Mesenteric fat pad (tissue), 1 donor: Measurements from ENCODE around the gene RABGAP1L. TPM values are rescaled to one million over a fixed set of nuclear protein-coding genes. Genes with fewer than 3 reads are reported as not detected.
"Not testable (repeated sequence)": the region's sequence is repeated elsewhere in the genome, so short reads cannot be mapped to it uniquely, and the experiment has no call there.

ENCODE experiments used
- DNase-seq: peaks from one replicate; pipeline ENCODE4 v3.0.0-alpha.2; 2020; ENCODE audit warnings: low spot score
- total RNA-seq: library from RNA; stranded (reverse); fragmentation: NEBNext Ultra II Directional; extraction: Animal tissue kit (Norgen Biotek cat#: 25700); gene quantifications from one replicate; pipeline ENCODE4 v1.2.1, GENCODE V29; 2021
- donor health status: DM: yes; HTN: yes; CAD: no.

The RABGAP1L gene
- total RNA-seq, 1 donor from 2014 or later, result 38.0 TPM

- DNase-seq, result no peak
These were observed 493.4 kb downstream of the RABGAP1L start for GRCh38 chr1:174652569-174653280.

DNA sequence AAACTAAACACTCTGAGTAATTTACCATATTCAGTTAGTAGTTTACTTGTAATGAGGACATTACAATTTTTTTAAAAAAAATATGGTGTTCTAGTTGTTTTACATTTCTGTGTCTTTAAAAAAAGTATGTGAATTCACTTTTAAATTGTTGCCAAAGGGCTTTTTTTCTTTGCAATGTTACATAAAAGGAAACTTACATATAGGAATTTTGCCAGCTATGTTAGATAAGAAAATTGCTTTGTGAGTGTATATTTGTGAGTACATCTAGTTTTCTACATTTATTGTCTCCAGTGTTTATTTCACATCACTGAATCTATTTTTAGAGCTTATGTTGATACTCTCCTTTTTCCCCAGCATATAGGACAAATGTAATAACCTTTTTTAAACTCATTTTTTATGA is 495.2 kb downstream of the RABGAP1L start:
- DNase-seq, result no peak

DNA sequence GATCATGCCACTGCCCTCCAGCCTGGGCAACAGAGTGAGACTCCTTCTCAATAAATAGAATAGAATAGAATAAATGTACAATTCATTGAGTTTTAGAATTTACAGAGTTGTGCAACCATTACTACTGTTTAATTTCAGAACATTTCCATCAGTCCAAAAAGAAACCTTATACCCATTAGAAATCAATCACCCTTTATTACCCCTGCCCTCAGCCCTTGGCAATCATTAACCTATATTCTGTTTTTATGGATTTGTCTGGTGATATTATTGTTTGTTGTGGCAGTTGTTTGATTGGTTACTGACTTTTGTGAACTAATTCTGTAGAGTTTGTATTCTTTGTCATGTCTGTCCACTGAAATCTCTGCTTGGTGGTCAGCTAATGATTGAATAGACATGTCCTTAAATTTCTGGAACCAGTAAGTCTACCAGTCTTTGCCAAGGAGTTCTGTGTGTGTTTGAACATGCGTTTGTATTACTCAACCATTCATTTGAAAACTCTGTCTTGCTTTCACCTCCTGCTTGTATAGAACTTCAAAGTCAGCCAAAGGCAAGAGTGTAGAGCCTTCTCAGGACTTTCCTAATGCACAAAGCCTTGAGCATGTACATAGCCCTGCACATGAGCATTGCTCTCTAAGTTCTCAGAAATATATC is 497.2 kb downstream of the RABGAP1L start:
- DNase-seq, result no peak

GRCh38 chr1:174657411-174657810 is 498.1 kb downstream of the RABGAP1L start:
- DNase-seq, result no peak

- no peak for DNase-seq
These were observed 498.6 kb downstream of the RABGAP1L start for GRCh38 chr1:174657893-174658292.

- no peak for DNase-seq
These were observed 500.5 kb downstream of the RABGAP1L start for GRCh38 chr1:174659823-174660222.

GRCh38 chr1:174660476-174660875 is 501.2 kb downstream of the RABGAP1L start:
- DNase-seq, result no peak

GRCh38 chr1:174663358-174663757 is 504.0 kb downstream of the RABGAP1L start:
- DNase-seq, result no peak

DNA sequence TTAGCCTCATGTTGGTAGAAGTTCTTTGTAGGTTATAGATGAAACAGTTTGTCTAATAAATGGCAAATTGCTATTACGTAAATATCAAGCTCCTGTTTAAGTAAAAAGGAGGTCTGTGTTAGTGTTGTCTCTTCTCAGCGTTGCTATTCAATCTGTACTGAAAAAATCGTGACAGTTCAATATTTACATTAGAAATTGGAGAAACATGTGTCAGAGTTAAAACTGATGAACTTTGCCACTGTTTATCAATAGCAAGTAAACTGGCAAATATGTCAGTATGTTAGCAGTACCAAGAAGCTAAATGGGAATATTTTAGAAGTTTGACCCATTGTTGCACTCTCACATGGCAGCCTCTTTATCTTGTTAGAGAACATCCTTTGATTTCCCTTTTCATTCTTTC is 506.9 kb downstream of the RABGAP1L start:
- DNase-seq, result no peak

DNA sequence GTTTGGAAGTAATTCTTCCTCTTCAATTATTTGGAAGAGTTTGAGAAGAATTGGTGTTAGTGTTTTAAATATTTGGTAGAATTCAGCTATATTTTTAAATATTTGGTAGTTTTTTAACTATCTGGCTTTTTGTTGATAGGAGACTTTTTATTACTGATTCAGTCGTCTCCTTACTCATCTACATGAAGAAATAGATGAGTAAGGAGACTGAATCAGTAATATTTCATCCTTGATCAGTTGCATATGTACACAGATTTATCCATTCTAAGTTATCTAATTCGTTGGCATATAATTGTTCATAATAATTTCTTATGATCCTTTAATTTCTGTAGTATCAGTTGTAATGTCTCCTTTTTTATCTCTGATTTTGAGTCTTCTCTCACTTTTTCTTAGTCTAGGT is 512.5 kb downstream of the RABGAP1L start:
- DNase-seq, result no peak

GRCh38 chr1:174676856-174677255 is 517.5 kb downstream of the RABGAP1L start:
- DNase-seq, result no peak

DNA sequence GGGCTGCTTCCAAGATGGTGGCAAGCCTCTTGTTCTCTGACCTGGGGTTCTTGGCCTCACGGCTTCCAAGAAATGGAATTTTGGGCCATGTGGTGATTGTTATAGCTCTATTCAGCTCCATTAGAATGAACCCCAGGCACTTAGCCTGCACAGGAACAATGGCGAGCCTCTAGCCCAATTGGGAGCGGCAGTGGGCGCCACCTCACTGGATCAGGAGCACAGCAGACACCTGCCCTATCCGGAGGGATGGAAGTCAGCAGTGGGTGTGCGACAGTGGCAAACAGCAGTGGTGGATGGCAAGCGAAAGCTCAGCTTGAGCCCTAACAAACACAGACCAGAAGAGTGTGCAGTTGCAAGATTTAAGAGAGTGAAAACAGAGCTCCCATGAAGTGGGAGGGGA is 519.3 kb downstream of the RABGAP1L start:
- DNase-seq, result no peak

GRCh38 chr1:174680101-174680500 is 520.8 kb downstream of the RABGAP1L start:
- no peak for DNase-seq

GRCh38 chr1:174682419-174683008 is 523.2 kb downstream of the RABGAP1L start:
- no peak for DNase-seq

GRCh38 chr1:174686213-174686612 is 526.9 kb downstream of the RABGAP1L start:
- no peak for DNase-seq

- no peak for DNase-seq
These were observed 530.2 kb downstream of the RABGAP1L start for GRCh38 chr1:174689524-174689923.

DNA sequence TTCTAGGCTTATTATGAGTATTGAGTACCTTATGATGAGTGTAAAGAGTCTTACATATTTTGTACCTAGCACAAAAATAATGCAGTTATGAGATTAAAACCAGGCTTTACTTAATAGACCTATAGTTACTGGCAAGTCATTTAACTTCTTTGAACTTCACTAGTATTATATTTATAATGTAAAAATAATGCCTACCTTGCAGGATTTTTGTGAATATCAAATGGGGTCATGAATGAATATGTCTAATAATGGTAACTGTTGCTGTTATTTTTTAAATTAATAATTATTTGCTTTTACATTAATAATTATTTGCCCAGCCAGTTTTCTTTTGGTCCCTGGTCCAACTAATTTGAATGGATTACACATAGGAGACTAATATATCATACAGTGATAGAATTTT is 530.9 kb downstream of the RABGAP1L start:
- no peak for DNase-seq

GRCh38 chr1:174692313-174692712 is 533.0 kb downstream of the RABGAP1L start:
- no peak for DNase-seq

GRCh38 chr1:174693085-174693484 is 533.8 kb downstream of the RABGAP1L start:
- DNase-seq, result no peak

DNA sequence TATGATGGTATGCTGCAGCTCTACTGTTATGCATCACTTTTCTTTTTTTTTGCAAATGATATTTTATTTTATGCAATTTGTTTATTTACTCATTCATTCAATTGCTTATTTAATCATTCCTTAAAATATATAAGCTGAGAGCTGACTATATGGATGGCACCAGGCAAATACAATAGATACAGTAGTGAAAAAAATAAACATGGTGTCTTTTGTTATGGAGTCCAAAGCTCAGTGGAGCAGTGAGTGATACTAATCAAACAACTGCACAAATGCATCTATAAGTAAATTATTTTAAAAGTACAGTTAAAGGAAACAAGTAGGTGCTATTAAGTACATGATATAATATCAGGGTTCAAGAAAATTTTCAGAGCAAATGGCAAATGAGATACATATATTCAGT is 534.2 kb downstream of the RABGAP1L start:
- not testable (repeated sequence) for DNase-seq

- DNase-seq, result no peak
These were observed 536.9 kb downstream of the RABGAP1L start for GRCh38 chr1:174696026-174696821.

GRCh38 chr1:174700314-174700713 is 541.0 kb downstream of the RABGAP1L start:
- no peak for DNase-seq
